HG03432 (cell line): Measurements from ENCODE around the gene MYOZ3.
A peak's percentile ranks its signal among the peaks of the same experiment; 100 is the strongest.

Experiments used
- ATAC-seq: cut with Tn5 transposase; IDR thresholded peaks from one replicate; pipeline ENCODE4 v1.9.1; 2021; ENCODE audit warnings: mild to moderate bottlenecking, moderate library complexity; ENCODE audit not compliant: unreplicated experiment

Gene MYOZ3

GRCh38 chr5:150700246-150700593, 39.2 kb downstream of the MYOZ3 start:
- peak; percentile 9 for ATAC-seq

- ATAC-seq = peak; percentile 96
These were observed 39.7 kb downstream of the MYOZ3 start, which contains the start of gene RBM22 for GRCh38 chr5:150700594-150701377. RBM22 (minus strand) TSS chr5:150701062; CDS start chr5:150700985, 77 bp downstream.

- ATAC-seq = no peak
These were observed 42.7 kb downstream of the MYOZ3 start for GRCh38 chr5:150703762-150704161.

GRCh38 chr5:150706776-150707390, 45.8 kb downstream of the MYOZ3 start:
- no peak for ATAC-seq

- no peak for ATAC-seq
These were observed 49.1 kb downstream of the MYOZ3 start for GRCh38 chr5:150710165-150710564.

DNA sequence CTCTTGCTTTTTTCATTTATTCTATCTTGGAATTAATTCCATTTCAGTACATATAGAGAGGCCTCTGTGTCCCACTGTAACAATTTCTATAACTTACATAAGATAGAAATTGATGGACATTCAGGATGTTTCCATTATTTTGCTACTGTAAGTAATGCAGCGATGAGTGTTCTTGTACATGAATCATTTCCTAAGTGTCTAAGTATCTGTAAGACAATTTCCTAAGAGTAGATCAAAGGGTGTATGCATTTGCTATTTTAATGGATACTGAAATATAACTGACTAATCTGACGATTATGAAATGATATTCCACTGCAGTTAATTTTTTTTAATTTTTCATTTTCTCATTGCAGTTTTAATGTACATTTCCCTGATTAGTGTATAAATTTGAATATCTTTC, 62.8 kb downstream of the MYOZ3 start:
- no peak for ATAC-seq
